IgD-negative memory B cell (primary cell): ENCODE results near the gene NRTN. TPM values are rescaled to one million over a fixed set of nuclear protein-coding genes. Genes with fewer than 3 reads are reported as not detected.
A peak's percentile ranks its signal among the peaks of the same experiment; 100 is the strongest.
"Not testable (repeated sequence)": the region's sequence is repeated elsewhere in the genome, so short reads cannot be mapped to it uniquely, and the experiment has no call there.

Source experiments
- H3K27ac Mint-ChIP-seq, 3 donors: one replicate each; pipeline ENCODE4 v1.8.0; 2020 to 2022; ENCODE audit warnings: mild to moderate bottlenecking in 3 of 3, mixed read lengths in 3 of 3, moderate library complexity in 1 of 3
- H3K27me3 Mint-ChIP-seq: one replicate; pipeline ENCODE4 v1.8.0; 2021; ENCODE audit warnings: mixed read lengths
- H3K36me3 Mint-ChIP-seq: one replicate; pipeline ENCODE4 v1.8.0; 2020; ENCODE audit warnings: mild to moderate bottlenecking, mixed read lengths
- H3K4me1 Mint-ChIP-seq, 3 donors: one replicate each; pipeline ENCODE4 v1.8.0; 2020 to 2022; ENCODE audit warnings: mixed read lengths in 3 of 3, mild to moderate bottlenecking in 1 of 3
- H3K4me3 Mint-ChIP-seq, 4 donors: one replicate each; pipeline ENCODE4 v1.8.0; 2020 to 2022; ENCODE audit warnings: mild to moderate bottlenecking in 4 of 4, mixed read lengths in 4 of 4, moderate library complexity in 3 of 4
- H3K9me3 Mint-ChIP-seq, 3 donors: one replicate each; pipeline ENCODE4 v1.8.0; 2020 to 2021; ENCODE audit warnings: mixed read lengths in 3 of 3, mild to moderate bottlenecking in 1 of 3
- polyA plus RNA-seq: library from polyadenylated mRNA; unstranded; fragments of 300-500 nt; fragmentation: Illumina TruSeq; gene quantifications from one replicate; pipeline ENCODE4 v1.2.3, GENCODE V29; 2021

Gene NRTN
- polyA plus RNA-seq, 1 donor from 2014 or later, result not detected

DNA sequence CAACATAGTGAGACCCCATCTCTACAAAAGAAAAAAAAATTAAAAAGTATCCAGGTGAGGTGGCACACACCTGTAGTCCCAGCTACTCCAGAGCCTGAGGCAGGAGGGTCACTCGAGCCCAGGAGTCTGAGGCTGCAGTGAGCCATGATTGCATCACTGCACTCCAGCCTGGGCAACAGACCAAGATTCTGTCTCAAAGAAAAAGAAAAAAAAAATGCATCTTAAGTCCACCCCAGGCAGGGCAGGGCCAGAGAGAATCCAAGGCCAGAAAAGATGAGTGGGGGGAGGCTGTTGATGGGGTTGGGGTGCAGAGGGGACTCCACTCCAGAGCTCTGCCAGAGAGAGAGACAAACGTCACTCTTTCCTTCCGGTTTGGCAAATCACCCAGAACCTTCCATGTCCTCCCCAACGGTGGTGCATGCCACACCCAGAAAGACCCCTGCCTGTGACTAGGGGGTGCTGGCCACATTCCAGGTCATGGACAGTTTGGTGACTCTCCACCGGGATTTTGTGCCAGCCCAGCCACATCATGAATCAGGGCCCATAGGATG, 46.0 kb downstream of the NRTN start:
- Mint-ChIP-seq H3K27ac (no peak overlapping the region), H3K4me1 (no peaks in the 10 kb centered on the region), H3K27me3 (peaks cover 4% of the 10 kb centered on the region), H3K36me3 (peaks cover 1% of the 10 kb centered on the region), H3K4me3 (no peak overlapping the region), H3K9me3 (no peaks in the 10 kb centered on the region)

DNA sequence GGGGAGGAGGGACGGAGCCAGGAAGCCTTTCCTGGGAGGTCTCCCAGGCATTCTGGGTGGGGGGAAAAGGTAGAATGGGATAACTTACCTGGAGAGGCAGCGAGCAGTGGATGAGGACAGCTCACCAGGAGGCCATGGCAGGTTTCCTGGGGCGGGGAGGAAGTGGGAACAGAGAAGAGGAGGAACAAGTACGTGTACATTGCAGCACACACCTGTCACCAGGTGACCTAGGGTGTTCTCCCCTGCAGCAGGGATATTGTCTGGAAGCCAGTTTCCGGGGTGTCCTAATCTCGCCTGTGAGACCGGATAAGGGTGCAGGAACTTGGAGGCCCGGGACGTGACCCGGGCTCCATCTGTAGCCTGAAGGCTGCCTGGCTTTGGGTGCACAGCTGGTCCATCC, 46.4 kb downstream of the NRTN start, which contains the start of gene FUT3:
Gene FUT3 (minus strand): TSS at position 148 of the 400 bp plus-strand sequence.
- H3K27ac Mint-ChIP-seq, result no peak within 1 kb of the TSS
- H3K9me3 Mint-ChIP-seq, result no peaks in the 10 kb centered on the region
- peaks cover 4% of the 10 kb centered on the region for H3K27me3 Mint-ChIP-seq
- H3K36me3 Mint-ChIP-seq, result peaks cover 1% of the 10 kb centered on the region
- H3K4me1 Mint-ChIP-seq, result no peaks in the 10 kb centered on the region
- no peak within 1 kb of the TSS for H3K4me3 Mint-ChIP-seq

DNA sequence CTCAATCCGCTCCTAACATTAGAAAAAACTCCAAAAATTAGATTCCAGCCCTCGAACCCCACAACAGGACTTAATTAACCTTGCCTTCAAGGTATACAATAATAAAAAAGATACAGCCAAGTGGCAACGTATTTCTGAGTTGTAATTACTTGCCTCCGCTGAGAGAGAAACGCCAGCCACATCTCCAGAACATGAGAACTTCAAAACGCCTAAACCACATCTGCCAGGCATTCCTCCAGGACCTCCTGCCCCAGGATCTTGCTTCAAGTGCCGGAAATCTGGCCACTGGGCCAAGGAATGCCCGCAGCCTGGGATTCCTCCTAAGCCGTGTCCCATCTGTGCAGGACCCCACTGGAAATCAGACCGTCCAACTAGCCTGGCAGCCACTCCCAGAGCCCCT, 49.3 kb downstream of the NRTN start:
- not testable (repeated sequence) for H3K4me1 Mint-ChIP-seq, H3K4me3 Mint-ChIP-seq, H3K27ac Mint-ChIP-seq, H3K9me3 Mint-ChIP-seq, H3K36me3 Mint-ChIP-seq, H3K27me3 Mint-ChIP-seq

DNA sequence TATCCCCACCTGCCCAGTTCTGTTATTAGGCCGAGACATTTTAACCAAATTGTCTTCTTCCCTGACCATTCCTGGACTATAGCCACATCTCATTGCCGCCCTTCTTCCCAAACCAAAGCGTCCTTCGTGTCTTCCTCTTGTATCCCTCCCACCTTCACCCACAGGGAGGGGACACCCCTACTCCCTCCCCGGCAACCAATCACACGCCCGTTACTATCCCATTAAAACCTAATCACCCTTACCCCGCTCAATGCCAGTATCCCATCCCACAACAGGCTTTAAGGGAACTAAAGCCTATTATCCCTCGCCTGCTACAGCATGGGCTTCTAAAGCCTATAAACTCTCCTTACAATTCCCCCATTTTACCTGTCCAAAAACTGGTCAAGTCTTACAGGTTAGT, 50.3 kb downstream of the NRTN start:
- not testable (repeated sequence) for H3K4me3 Mint-ChIP-seq, H3K9me3 Mint-ChIP-seq, H3K36me3 Mint-ChIP-seq, H3K27me3 Mint-ChIP-seq, H3K27ac Mint-ChIP-seq, H3K4me1 Mint-ChIP-seq

DNA sequence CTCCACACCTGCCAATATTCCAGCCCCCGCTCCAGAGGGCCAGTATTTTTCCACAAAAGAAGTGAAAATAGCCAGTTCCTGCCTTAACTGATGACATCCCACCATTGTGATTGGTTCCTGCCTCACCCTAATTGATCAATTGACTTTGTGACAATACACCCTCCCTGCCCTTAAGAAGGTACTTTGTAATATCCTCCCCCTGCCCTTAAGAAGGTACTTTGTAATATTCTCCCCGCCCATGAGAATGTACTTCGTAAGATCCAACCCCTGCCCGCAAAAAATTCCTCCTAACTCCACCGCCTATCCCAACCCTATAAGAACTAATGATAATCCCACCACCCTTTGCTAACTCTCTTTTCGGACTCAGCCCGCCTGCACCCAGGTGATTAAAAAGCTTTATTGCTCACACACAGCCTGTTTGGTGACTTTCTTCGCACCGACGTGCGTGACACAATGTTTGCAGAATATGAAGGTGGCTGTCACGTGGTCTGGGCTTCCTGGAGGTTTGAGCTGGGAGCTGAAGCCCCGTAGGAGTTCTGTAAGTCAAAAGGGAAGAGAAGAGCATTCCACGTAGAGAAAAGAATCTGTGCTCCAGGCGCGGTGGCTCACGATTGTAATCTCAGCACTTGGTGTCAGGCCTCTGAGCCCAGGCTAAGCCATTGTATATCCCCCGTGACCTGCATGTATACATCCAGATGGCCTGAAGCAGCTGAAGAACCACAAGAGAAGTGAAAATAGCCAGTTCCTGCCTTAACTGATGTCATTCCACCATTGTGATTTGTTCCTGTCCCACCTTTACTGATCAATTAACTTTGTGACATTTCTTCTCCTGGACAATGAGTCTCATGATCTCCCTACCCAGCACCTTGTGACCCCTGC, 52.6 kb downstream of the NRTN start:
- H3K27ac Mint-ChIP-seq, result no peak overlapping the region
- peaks cover 1% of the 10 kb centered on the region for H3K36me3 Mint-ChIP-seq
- no peaks in the 10 kb centered on the region for H3K9me3 Mint-ChIP-seq
- no peaks in the 10 kb centered on the region for H3K4me1 Mint-ChIP-seq
- H3K4me3 Mint-ChIP-seq, result no peak overlapping the region
- peaks cover 8% of the 10 kb centered on the region for H3K27me3 Mint-ChIP-seq

DNA sequence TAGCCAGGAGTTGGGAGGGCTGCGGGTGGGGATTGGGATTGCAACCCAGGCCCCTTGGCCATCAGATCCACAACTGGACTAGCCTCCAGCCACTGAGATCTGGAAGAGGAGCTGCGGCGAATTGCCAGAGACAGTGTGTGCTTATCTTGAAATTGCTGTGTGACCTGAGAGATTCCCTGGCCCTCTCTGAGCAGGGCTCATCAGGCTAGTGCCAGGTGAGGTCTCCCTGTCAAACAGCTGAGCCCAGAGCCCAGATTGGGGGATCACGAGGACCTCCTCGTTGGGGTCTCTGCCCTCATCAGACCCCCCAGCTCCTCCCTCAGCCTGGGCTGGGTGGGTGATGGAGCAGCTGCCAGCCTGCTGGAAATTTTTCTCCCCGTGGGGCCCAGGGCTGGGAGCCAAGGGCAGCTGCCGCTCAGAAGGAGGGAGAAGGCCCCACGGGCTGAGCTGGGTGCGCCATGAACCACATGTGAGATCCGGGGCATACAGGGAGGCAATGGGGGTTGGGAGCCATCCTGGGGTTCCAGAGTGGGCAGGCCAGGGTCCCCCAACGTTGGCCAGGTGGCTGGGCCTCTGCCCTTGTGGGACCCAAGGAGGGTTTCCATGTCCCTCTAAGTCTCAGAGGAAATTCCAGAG, 58.3 kb downstream of the NRTN start:
- H3K4me3 Mint-ChIP-seq, result no peak overlapping the region
- H3K27me3 Mint-ChIP-seq, result peaks cover 8% of the 10 kb centered on the region
- H3K36me3 Mint-ChIP-seq, result peaks cover 1% of the 10 kb centered on the region
- no peak overlapping the region for H3K27ac Mint-ChIP-seq
- no peaks in the 10 kb centered on the region for H3K9me3 Mint-ChIP-seq
- H3K4me1 Mint-ChIP-seq, result no peaks in the 10 kb centered on the region

DNA sequence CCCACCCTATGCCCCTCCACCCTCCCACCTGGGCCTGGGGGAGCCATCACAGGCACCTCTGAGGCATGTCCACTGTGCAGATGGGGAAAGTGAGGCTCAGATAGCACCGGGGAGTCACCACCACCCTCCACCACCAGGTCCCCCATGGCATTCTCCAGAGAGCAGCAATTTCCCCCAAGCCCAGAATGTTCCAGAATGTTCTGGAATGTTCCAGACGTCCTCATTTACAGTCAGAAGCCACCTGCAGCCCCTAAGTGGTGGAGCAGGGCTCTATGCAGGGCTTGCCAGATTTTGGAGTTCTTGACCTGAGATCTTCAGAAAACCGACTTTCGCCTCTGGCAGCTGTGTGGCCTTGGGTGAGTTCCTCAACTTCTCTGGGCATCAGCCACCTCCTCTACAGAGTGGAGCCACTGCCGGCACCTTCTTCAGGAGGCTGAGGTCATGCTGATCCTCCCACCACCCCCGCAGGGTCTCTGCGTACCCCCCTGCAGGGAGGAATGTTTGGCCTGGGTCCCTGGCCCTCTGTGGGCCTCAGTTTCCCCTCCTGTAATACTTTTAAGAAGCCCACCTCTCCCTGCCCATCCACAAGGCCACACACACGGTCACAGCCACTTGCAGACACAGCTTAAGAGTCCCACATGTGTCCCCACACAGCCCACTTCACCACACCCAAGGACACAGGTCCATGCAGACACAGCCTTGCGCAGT, 59.3 kb downstream of the NRTN start:
- H3K9me3 Mint-ChIP-seq, result no peaks in the 10 kb centered on the region
- peaks cover 6% of the 10 kb centered on the region for H3K27me3 Mint-ChIP-seq
- H3K36me3 Mint-ChIP-seq, result peaks cover 1% of the 10 kb centered on the region
- peak overlapping the region in 1 of 4 donors; percentile 11 for H3K4me3 Mint-ChIP-seq
- H3K27ac Mint-ChIP-seq, result no peak overlapping the region
- no peaks in the 10 kb centered on the region for H3K4me1 Mint-ChIP-seq

DNA sequence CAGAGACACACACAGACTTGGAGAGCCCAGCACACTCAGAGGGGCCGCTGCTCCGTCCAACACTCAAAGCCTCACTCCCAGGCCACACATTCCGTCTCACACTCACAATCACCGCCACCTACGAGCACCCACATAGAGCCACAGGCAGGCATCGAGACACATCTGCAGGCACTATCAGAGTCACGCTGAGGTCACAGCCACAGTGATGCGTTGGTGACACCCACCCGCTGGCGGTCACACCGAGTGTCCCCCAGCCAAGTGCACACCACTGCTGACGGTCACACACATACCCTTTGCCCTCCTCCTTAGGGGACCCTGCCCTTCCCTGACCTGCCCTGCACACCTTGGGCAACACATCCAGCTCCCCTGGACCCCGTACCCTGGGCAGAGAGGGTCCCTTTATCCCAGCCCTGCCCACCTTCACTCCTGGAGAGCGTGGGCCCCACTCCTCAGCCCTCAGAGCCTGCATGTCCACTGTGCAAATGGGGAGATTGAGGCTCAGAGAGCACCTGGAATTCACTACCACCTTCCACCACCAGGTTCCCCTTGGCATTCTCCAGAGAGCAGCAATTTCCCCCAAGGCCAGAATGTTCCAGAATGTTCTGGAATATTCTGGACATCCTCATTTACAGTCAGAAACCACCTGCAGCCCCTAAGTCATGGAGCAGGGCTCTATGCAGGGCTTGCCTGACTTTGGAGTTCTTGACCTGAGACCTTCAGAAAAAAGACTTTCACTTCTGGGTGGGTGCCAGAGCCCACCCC, 60.0 kb downstream of the NRTN start:
- peak overlapping the region in 1 of 4 donors; percentile 11 for H3K4me3 Mint-ChIP-seq
- H3K27me3 Mint-ChIP-seq, result peaks cover 6% of the 10 kb centered on the region
- H3K36me3 Mint-ChIP-seq, result peaks cover 1% of the 10 kb centered on the region
- H3K27ac Mint-ChIP-seq, result no peak overlapping the region
- H3K4me1 Mint-ChIP-seq, result no peaks in the 10 kb centered on the region
- no peaks in the 10 kb centered on the region for H3K9me3 Mint-ChIP-seq

DNA sequence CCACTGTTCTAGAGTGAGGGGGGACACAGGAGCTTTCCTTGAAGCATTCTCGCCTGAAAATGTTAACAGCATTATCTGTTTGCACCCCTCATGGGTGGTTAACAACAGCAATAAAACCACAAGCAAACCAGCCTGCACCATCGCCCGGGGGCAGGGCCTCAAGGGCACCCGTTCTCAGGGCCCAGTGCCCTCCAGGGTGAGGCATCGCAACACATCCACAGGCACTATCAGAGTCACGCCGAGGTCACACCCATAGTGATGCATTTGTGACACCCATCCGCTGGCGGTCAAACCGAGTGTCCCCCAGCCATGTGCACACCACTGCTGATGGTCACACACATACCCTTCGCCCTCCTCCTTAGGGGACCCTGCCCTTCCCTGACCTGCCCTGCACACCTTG, 60.9 kb downstream of the NRTN start:
- peaks cover 1% of the 10 kb centered on the region for H3K36me3 Mint-ChIP-seq
- peaks cover 6% of the 10 kb centered on the region for H3K27me3 Mint-ChIP-seq
- H3K4me1 Mint-ChIP-seq, result no peaks in the 10 kb centered on the region
- H3K4me3 Mint-ChIP-seq, result no peak overlapping the region
- no peaks in the 10 kb centered on the region for H3K9me3 Mint-ChIP-seq
- no peak overlapping the region for H3K27ac Mint-ChIP-seq

DNA sequence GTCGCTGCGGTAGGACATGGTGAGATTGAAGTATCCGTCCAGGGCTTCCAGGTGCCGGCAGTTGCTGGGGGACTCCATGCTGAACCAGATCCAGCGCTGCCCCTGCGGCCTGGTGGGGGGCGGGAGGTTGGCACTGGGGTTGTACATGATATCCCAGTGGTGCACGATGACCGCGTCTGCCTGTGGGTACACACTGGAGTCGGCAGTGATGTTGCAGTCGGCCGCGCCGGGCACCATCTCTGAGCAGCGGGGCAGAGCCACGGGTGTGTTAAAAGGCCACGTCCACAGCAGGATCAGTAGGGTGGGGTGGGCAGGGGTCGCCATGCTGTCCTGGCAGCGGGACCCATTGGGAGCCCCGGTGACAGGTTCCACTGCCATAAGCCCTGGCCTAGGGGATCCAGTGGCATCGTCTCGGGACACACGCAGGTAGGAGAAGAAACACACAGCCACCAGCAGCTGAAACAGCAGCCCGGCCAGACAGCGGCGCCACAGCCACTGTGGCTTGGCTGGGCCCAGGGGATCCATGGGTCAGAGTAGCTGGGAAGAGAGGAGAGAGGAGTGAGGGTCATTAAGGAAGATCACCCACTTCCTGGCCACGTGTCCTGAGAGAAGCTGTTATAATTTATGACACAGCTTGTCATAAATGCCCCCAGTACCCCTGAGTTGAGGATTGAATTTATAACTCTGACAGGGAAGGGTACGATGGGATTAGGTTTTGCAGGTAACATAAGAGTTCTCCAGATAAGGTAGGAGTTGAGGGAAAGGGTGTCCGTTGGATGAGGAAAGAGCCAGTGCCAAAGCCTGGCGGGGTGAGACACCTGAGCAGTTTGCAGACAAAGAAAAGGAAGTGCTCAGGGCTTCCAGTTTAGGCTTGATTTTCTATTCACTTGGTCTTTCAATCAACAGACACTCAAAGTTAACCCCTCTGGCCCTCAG, 62.6 kb downstream of the NRTN start:
- H3K27ac Mint-ChIP-seq, result no peak overlapping the region
- no peak overlapping the region for H3K4me3 Mint-ChIP-seq
- peaks cover 0 to 2% (median 0%) of the 10 kb centered on the region in 3 donors for H3K9me3 Mint-ChIP-seq
- no peaks in the 10 kb centered on the region for H3K4me1 Mint-ChIP-seq
- H3K36me3 Mint-ChIP-seq, result peaks cover 1% of the 10 kb centered on the region
- H3K27me3 Mint-ChIP-seq, result peaks cover 5% of the 10 kb centered on the region

DNA sequence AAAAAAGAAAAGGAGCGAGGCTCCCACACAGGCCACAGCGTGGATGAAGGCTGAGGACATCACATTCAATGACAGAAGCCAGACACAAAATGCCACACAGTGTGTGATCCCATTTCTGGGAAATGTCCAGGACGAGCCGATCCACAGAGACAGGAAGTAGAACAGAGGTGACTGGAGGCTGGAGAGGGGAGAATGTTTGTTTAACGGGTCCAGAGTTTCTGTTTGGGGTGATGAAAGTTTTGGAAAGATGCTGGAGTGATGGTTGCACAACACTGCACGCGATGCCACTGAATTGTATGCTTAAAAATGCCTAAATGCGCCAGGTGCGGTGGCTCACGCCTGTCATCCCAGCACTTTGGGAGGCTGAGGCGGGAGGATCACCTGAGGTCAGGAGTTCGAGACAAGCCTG, 66.1 kb downstream of the NRTN start:
- Mint-ChIP-seq H3K36me3 (peaks cover 1% of the 10 kb centered on the region), H3K9me3 (peaks cover 0 to 2% (median 0%) of the 10 kb centered on the region in 3 donors), H3K4me3 (no peak overlapping the region), H3K27ac (no peak overlapping the region), H3K27me3 (peaks cover 6% of the 10 kb centered on the region), H3K4me1 (no peaks in the 10 kb centered on the region)

DNA sequence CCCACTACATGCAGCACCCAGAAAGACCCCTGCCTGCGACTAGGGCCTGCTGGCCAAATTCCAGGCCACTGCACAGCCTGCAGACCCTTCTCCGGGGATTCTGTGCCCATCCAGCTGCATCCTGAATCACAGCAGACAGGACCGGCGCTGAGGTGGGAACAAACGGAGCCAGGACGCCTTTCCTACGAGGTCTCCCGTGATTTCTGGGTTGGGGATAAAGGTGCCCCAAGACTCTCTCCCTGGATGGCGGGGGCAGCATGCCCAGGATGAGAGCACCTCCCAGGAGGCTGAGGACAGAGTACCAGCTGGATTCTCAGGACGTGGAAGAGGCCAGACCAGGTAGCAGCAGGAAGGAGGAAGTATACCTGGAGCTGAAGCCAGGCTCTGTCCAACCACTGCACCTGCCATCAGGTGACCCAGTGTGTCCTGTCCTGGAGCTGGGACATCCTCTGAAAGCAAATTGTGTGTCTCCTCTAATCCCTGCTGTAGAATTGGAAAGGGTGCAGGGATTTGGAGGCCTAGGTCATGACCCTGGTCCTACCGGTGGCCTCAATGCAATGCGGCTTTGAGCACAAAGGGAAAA, 68.8 kb downstream of the NRTN start:
- Mint-ChIP-seq H3K4me1 (no peaks in the 10 kb centered on the region), H3K27me3 (peaks cover 6% of the 10 kb centered on the region), H3K27ac (no peak overlapping the region), H3K4me3 (no peak overlapping the region), H3K9me3 (peaks cover 0 to 2% (median 0%) of the 10 kb centered on the region in 3 donors), H3K36me3 (no peaks in the 10 kb centered on the region)

DNA sequence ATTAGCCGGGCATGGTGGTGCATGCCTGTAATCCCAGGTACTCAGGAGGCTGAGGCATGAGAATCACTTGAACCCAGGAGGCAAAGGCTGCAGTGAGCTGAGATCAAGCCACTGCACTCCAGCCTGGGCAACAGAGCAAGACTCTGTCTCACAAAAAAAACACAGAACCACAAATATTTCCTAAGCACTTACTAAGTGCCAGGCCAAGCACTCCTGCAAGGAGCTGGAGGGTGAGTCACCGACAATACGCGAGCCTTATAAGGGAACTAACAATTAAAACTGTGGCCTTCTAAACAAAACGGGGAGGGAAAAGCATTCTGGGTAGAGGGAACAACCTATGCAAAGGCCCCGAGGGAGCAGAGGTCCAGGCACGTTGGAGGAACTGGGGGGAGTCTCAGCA, 69.6 kb downstream of the NRTN start:
- H3K27me3 Mint-ChIP-seq, H3K27ac Mint-ChIP-seq, H3K36me3 Mint-ChIP-seq, H3K9me3 Mint-ChIP-seq, H3K4me1 Mint-ChIP-seq, H3K4me3 Mint-ChIP-seq: not testable (repeated sequence)
